GM12878 (cell line): ENCODE measurements around the gene DRAXIN. TPM values are rescaled to one million over a fixed set of nuclear protein-coding genes. Genes with fewer than 3 reads are reported as not detected.
A peak's percentile ranks its signal among the peaks of the same experiment; 100 is the strongest.

Experiments used
- BHLHE40 ChIP-seq, 2 experiments: fragments of 450-650 bp in 1 of 2; IDR thresholded peaks; 2 replicates each; pipeline ENCODE4 v1.6.1; 2011 to 2017; ENCODE audit warnings: low read depth in 2 of 2, borderline replicate concordance in 1 of 2, improper control_type of control experiment in 1 of 2, low read length in 1 of 2, mild to moderate bottlenecking in 1 of 2
- CBX5 ChIP-seq: sonication (generic); IDR thresholded peaks from 2 replicates; pipeline ENCODE4 v1.6.1; 2016; ENCODE audit warnings: low read depth, moderate library complexity, mild to moderate bottlenecking, inconsistent platforms
- CHD2 ChIP-seq: IDR thresholded peaks from 2 replicates; pipeline ENCODE4 v1.6.1; 2011; ENCODE audit warnings: low read depth, low read length, improper control_type of control experiment, borderline replicate concordance
- CREM ChIP-seq: IDR thresholded peaks from 2 replicates; pipeline ENCODE4 v1.6.1; 2014; ENCODE audit warnings: antibody characterized with exemption, low read depth
- ELK1 ChIP-seq: IDR thresholded peaks from 2 replicates; pipeline ENCODE4 v1.6.1; 2012; ENCODE audit warnings: low read depth, low read length, improper control_type of control experiment
- EP300 ChIP-seq, 2 experiments: fragments of 150-350 bp in 1 of 2; IDR thresholded peaks; 2 replicates each; pipeline ENCODE4 v1.6.1; 2011 to 2012; ENCODE audit warnings: low read depth in 2 of 2, low read length in 2 of 2, borderline replicate concordance in 1 of 2, improper control_type of control experiment in 1 of 2, inconsistent platforms in 1 of 2; ENCODE audit not compliant: control insufficient read depth in 1 of 2
- HCFC1 ChIP-seq: fragments of 150-350 bp; IDR thresholded peaks from 2 replicates; pipeline ENCODE4 v1.6.1; 2014; ENCODE audit warnings: low read length
- HDGF ChIP-seq: fragments of 450-650 bp; IDR thresholded peaks from 2 replicates; pipeline ENCODE4 v1.6.1; 2016; ENCODE audit warnings: antibody characterized with exemption
- IKZF1 ChIP-seq: fragments of 450-650 bp; conservative IDR thresholded peaks from 2 replicates; pipeline ENCODE4 v1.6.1; 2017; ENCODE audit warnings: antibody characterized with exemption, mild to moderate bottlenecking
- LARP7 ChIP-seq: fragments of 450-650 bp; IDR thresholded peaks from 2 replicates; pipeline ENCODE4 v1.6.1; 2017; ENCODE audit warnings: mild to moderate bottlenecking
- MEF2A ChIP-seq: IDR thresholded peaks from 2 replicates; pipeline ENCODE4 v1.6.1; 2011; ENCODE audit warnings: low read depth, mild to moderate bottlenecking, low read length, moderate library complexity; ENCODE audit not compliant: insufficient read depth
- MEF2B ChIP-seq: fragments of 450-650 bp; IDR thresholded peaks from 2 replicates; pipeline ENCODE4 v1.6.1; 2018; ENCODE audit warnings: mild to moderate bottlenecking, moderate library complexity; ENCODE audit not compliant: partially characterized antibody, poor library complexity, severe bottlenecking
- NFYB ChIP-seq: IDR thresholded peaks from 2 replicates; pipeline ENCODE4 v1.6.1; 2011; ENCODE audit warnings: low read depth, mild to moderate bottlenecking, low read length, improper control_type of control experiment, moderate library complexity; ENCODE audit not compliant: insufficient read depth
- NR2C2 ChIP-seq: IDR thresholded peaks from 2 replicates; pipeline ENCODE4 v1.6.1; 2011; ENCODE audit warnings: borderline replicate concordance, low read depth; ENCODE audit not compliant: control insufficient read depth, insufficient read length
- NRF1 ChIP-seq: conservative IDR thresholded peaks from 2 replicates; pipeline ENCODE4 v1.6.1; 2011; ENCODE audit warnings: mild to moderate bottlenecking, low read depth, low read length, improper control_type of control experiment
- RB1 ChIP-seq: fragments of 450-650 bp; formaldehyde crosslinking; IDR thresholded peaks from 2 replicates; pipeline ENCODE4 v1.6.1; 2017; ENCODE audit warnings: mild to moderate bottlenecking, borderline replicate concordance
- SIN3A ChIP-seq: IDR thresholded peaks from 2 replicates; pipeline ENCODE4 v1.6.1; 2012; ENCODE audit warnings: low read depth, low read length, improper control_type of control experiment
- SMAD5 ChIP-seq: IDR thresholded peaks from 2 replicates; pipeline ENCODE4 v1.6.1; 2016; ENCODE audit warnings: antibody characterized with exemption, low read depth
- SP1 ChIP-seq: IDR thresholded peaks from one replicate; pipeline ENCODE4 v1.6.1; 2011; ENCODE audit warnings: low read depth, low read length
- SREBF2 ChIP-seq: IDR thresholded peaks from 2 replicates; pipeline ENCODE4 v1.6.1; 2012; ENCODE audit warnings: mild to moderate bottlenecking, low read length
- SRF ChIP-seq, 2 experiments: IDR thresholded peaks; 2 replicates each; pipeline ENCODE4 v1.6.1; 2011; ENCODE audit warnings: low read depth in 2 of 2, low read length in 2 of 2, mild to moderate bottlenecking in 1 of 2, moderate library complexity in 1 of 2
- TCF12 ChIP-seq: IDR thresholded peaks from 2 replicates; pipeline ENCODE4 v1.6.1; 2011; ENCODE audit warnings: low read depth, mild to moderate bottlenecking, low read length
- ZBTB11 ChIP-seq: fragments of 450-650 bp; formaldehyde crosslinking; IDR thresholded peaks from 2 replicates; pipeline ENCODE4 v1.5.0; 2022; ENCODE audit warnings: mild to moderate bottlenecking, missing genetic modification characterization
- polyA plus RNA-seq, 11 experiments: library from polyadenylated mRNA; depleted of rRNA in 4 of 11; unstranded in 6 of 11; stranded (reverse) in 5 of 11; fragments of >200 nt; fragmentation: Nextera tagmentation in 4 of 11; fragmentation: Illumina TruSeq in 1 of 11; extraction: Ambion mirVana in 4 of 11; extraction: Trizol in 1 of 11; gene quantifications; 1 replicate in 1 of 11; 2 replicates in 10 of 11; pipeline versions ENCODE4 v1.2.1 to v1.2.3, GENCODE V29; 2011 to 2016; ENCODE audit warnings: inconsistent platforms in 2 of 11, missing spikeins in 2 of 11, low read depth in 1 of 11
- total RNA-seq, 4 experiments: library from RNA; depleted of rRNA in 3 of 4; stranded (reverse); fragments of >200 nt in 3 of 4; fragmentation: Illumina TruSeq in 1 of 4; extraction: Trizol in 1 of 4; gene quantifications; 2 replicates each; pipeline versions ENCODE4 v1.2.1 to v1.2.3, GENCODE V29; 2013 to 2021

Gene DRAXIN
- total and polyA plus RNA-seq, 10 of the 15 experiments (the other 5 are each of a cell fraction or from before 2014, with no cell fraction given): 0.01 to 0.05 (median 0.03) TPM; not detected in 3

DNA sequence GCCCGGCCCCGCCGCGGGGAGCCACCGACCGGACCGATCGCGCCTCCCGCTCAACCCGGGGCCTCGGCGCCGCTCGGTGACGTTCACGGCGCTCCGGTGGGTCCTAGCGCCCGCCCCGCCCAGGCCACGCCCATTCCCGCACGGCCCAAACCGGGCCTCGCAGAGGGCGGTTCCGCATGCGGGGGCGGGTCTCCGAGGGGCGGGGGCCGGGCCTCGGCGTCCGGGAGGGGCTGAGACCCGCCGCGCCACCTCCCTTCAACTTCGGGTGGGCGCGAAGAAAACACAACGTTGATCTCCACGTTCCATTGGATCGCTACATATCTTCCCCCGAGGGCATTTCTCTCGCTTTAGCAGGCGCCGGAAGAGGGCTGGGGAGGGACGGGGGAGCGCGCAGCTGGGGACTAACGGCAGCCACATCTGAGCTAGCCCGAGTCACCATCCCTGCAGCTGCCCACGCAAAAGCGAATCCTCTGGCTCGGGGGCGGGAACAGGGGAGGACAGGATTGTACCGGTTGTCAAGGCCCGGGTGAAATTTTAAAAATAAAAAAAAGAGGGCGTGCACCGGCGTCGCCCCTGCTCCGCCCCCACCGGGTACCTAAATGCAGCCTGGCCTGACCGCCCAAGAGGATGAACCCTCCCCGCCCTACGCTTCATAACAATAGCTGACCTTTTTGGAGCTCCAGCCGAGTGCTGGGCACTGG is 10.3 kb upstream of the DRAXIN start, which contains the start of gene MAD2L2 (continued):
- peak; percentile 23; the same call in 1 of the 2 replicates for TF ChIP-seq ELK1
- TF ChIP-seq MEF2A: peak; percentile 47; the same call in 1 of the 2 replicates
- TF ChIP-seq NRF1: no peak
- TF ChIP-seq RB1: peak; percentile 77; the same call in 1 of the 2 replicates
- no peak for TF ChIP-seq SREBF2
- peak; percentile 93 for TF ChIP-seq SP1
- peak; percentile 32; the same call in 1 of the 2 replicates for TF ChIP-seq TCF12
- TF ChIP-seq NFYB: no peak
- peak; percentile 74 for TF ChIP-seq SIN3A
- TF ChIP-seq HCFC1: peak; percentile 51
- TF ChIP-seq BHLHE40 (IDR thresholded peaks at IDR 0.05; ENCODE audit: borderline replicate concordance in 1 of 2, low read depth in 2 of 2, low read length in 1 of 2): peak in 1 of 2 experiments; percentile 74; a peak in 2 of 4 replicates
- peak; percentile 56 for TF ChIP-seq IKZF1
- TF ChIP-seq MEF2B: peak; percentile 11
- no peak for TF ChIP-seq HDGF
- TF ChIP-seq LARP7: 0 out of 2 replicates have a peak, but pooled peaks have one; percentile 34
- TF ChIP-seq SRF (IDR thresholded peaks at IDR 0.05; ENCODE audit: low read depth in 2 of 2, low read length in 2 of 2): peak; percentile 82 to 93
- TF ChIP-seq EP300 (IDR thresholded peaks at IDR 0.05; ENCODE audit: borderline replicate concordance in 1 of 2, control insufficient read depth in 1 of 2, low read depth in 2 of 2, low read length in 2 of 2): no peak
- peak; percentile 96 for TF ChIP-seq CREM
- TF ChIP-seq SMAD5: peak; percentile 56; the same call in 1 of the 2 replicates
- TF ChIP-seq CHD2: peak; percentile 41; the same call in 1 of the 2 replicates
- TF ChIP-seq ZBTB11 (CRISPR knock-in tag): no peak
- no peak for TF ChIP-seq CBX5
- TF ChIP-seq NR2C2: no peak
